Activated CD8-positive, alpha-beta T cell treated with anti-CD3 and anti-CD28 coated beads, Interleukin-2, amount 10 ng/mL, durations not matched to agents 7 days and 5 days (primary cell): Measurements from ENCODE around the gene NCKAP5. TPM values are rescaled to one million over a fixed set of nuclear protein-coding genes. Genes with fewer than 3 reads are reported as not detected.

Experiments used
- ATAC-seq: fragments of 150-1000 bp; cut with Tn5 transposase; one replicate; pipeline ENCODE4 v1.10.0; 2021; ENCODE audit warnings: moderate library complexity
- CTCF ChIA-PET: fragments of 350-600 bp; sonication (Branson Sonifier 250); formaldehyde crosslinking; loops from one replicate; lab custom pipeline; 2021; ENCODE audit warnings: antibody characterized with exemption; lab: Charles Lee
- POLR2A ChIA-PET: fragments of 350-600 bp; sonication (Branson Sonifier 250); formaldehyde crosslinking; loops from one replicate; lab custom pipeline; 2021; ENCODE audit warnings: antibody characterized with exemption; lab: Charles Lee
- DNase-seq: peaks from one replicate; pipeline ENCODE4 v3.0.0-alpha.2; 2020
- H3K27ac Mint-ChIP-seq: one replicate; pipeline ENCODE4 v1.8.0; 2021; ENCODE audit warnings: mild to moderate bottlenecking, mixed read lengths
- H3K27me3 Mint-ChIP-seq: one replicate; pipeline ENCODE4 v1.8.0; 2021; ENCODE audit warnings: low read depth, mixed read lengths
- H3K36me3 Mint-ChIP-seq: one replicate; pipeline ENCODE4 v1.8.0; 2021; ENCODE audit warnings: low read depth, mixed read lengths
- H3K4me1 Mint-ChIP-seq: one replicate; pipeline ENCODE4 v1.8.0; 2021; ENCODE audit warnings: low read depth, mixed read lengths
- H3K4me3 Mint-ChIP-seq: one replicate; pipeline ENCODE4 v1.8.0; 2021; ENCODE audit warnings: mild to moderate bottlenecking, mixed read lengths
- H3K9me3 Mint-ChIP-seq: one replicate; pipeline ENCODE4 v1.8.0; 2022; ENCODE audit warnings: mixed read lengths; ENCODE audit not compliant: insufficient read depth
- total RNA-seq, 2 experiments: library from RNA; stranded (reverse); gene quantifications; one replicate each; pipeline ENCODE4 v1.2.3, GENCODE V29; 2021

NCKAP5 gene
- total RNA-seq, 2 experiments from 2014 or later, result not detected

DNA sequence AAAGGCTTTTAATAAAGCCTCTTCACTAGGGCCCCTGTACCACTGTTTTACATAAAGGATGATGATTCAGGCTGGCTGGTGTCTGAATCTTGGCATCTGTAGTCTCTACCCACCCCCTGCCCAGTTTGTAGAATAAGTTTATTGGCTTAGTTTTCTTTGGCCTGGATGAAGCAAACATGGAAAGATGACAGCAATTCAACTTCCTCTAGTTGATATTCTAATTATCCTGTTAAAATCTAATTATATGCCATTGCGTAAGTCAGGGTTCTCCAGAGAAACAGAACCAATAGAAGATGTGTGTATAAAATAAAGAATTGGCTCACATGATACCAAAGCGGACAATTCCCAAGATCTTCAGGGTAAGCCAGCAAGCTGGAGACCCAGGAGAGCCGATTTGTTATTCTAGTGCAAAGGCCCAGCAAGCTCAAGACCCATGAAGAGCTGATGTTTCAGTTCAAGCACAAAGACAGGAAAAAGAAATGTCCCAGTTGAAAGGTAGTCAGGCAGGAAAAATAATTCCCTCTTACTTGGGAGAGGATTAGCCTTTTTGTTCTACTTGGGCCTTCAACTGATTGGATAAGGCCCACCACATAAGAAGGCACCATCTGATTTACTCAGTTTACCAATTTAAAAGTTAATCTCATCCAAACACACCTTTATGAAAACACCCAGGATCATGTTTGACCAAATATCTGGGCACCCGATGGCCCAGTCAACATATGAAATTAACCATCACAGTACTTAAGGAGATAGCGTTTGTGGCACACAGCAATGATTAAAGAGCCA is 815.6 kb downstream of the NCKAP5 start:
- Mint-ChIP-seq H3K4me3 (no peak overlapping the region), H3K27me3 (no peaks in the 10 kb centered on the region), H3K4me1 (no peaks in the 10 kb centered on the region), H3K27ac (no peak overlapping the region), H3K36me3 (no peaks in the 10 kb centered on the region), H3K9me3 (no peaks in the 10 kb centered on the region)
- DNase-seq (no peak), ATAC-seq (no peak)
- ChIA-PET POLR2A (no interaction called here), CTCF (no interaction called here)

DNA sequence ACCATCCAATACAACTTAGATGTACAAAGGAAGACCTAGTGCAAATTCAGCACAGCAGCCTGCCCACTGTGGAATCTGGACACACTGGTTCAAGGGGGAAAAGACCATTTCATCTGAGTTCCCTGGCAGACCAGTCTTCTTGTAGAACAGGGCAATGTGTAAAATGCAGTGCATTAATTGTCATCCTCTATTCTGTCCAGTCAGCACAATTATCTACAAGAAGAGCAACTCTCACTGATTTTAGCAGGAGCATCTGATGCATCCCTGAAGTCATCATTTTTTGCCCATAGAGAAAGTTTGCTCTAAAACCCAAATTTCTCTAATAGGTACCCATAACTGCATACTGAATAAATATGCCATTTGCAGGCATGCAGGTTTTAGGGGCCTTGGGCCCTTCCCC is 816.4 kb downstream of the NCKAP5 start:
- H3K27ac Mint-ChIP-seq, result no peak overlapping the region
- no peaks in the 10 kb centered on the region for H3K9me3 Mint-ChIP-seq
- H3K27me3 Mint-ChIP-seq, result no peaks in the 10 kb centered on the region
- no peak for ATAC-seq
- no peaks in the 10 kb centered on the region for H3K4me1 Mint-ChIP-seq
- ChIA-PET POLR2A (no interaction called here), CTCF (no interaction called here)
- no peak overlapping the region for H3K4me3 Mint-ChIP-seq
- no peak for DNase-seq
- no peaks in the 10 kb centered on the region for H3K36me3 Mint-ChIP-seq

DNA sequence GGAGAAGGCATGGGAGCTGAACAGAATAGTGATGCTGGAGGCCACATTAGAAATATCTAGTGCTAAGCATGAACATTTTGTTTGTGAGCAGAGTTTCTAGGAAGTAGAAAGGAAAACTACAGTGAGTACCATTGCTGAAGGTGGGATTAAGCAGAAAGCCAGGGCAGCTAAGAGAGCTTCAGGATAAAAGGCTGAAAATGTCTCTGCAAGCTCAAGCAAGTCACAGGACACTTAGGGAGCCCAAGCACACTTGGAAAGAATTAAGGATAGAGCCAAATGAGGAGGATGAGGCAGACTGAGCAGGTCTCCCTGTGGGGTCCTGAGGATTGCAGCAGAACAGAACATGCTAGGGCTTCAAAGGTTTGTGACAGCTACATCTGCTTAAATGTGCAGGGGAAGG is 817.7 kb downstream of the NCKAP5 start:
- Mint-ChIP-seq H3K9me3 (no peaks in the 10 kb centered on the region), H3K4me1 (no peaks in the 10 kb centered on the region), H3K4me3 (no peak overlapping the region), H3K27me3 (no peaks in the 10 kb centered on the region), H3K36me3 (no peaks in the 10 kb centered on the region), H3K27ac (no peak overlapping the region)
- DNase-seq (no peak), ATAC-seq (no peak)
- ChIA-PET POLR2A (no interaction called here), CTCF (no interaction called here)

DNA sequence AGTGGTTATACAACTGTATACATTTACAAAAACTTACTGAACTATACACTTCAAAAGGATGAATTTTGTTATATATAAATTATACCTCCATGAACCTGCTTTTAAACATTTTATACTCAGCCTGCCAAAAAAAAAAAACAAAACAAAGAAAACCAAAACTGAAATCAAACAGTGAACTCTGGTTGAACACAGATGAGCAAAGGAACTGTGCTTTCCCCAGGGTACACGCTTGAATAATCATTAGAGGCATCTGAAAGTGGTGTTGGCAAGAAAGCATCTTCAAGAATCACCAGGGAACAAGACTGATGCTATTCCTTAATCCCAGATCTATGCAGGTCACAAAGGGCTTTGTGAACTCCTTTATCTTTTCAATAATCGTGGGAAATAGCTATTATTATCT is 821.2 kb downstream of the NCKAP5 start:
- no peaks in the 10 kb centered on the region for H3K4me1 Mint-ChIP-seq
- H3K36me3 Mint-ChIP-seq, result no peaks in the 10 kb centered on the region
- no peaks in the 10 kb centered on the region for H3K27me3 Mint-ChIP-seq
- DNase-seq, result no peak
- H3K9me3 Mint-ChIP-seq, result no peaks in the 10 kb centered on the region
- ChIA-PET CTCF (no interaction called here), POLR2A (no interaction called here)
- H3K4me3 Mint-ChIP-seq, result no peak overlapping the region
- ATAC-seq, result no peak
- H3K27ac Mint-ChIP-seq, result no peak overlapping the region

DNA sequence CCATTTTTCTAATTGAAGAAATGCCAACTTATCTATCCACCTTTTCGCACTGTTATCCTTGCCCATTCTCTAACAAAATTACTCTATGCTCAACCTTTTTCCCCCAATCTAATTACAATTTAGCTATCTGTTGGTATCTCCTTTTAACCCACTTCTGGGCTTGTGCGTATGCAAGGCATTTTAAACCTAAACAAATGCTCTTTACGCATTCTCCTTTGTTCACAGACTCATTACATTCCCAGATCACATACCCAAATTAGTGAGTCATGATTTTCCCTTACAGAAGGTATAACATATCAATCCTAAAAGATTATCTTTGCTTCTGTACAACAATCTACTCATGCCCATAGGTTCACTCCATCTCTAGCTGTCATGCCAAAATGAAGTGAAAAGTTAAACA is 826.5 kb downstream of the NCKAP5 start:
- no peak for ATAC-seq
- H3K36me3 Mint-ChIP-seq, result no peaks in the 10 kb centered on the region
- POLR2A ChIA-PET, result no interaction called here
- no peak for DNase-seq
- H3K27me3 Mint-ChIP-seq, result no peaks in the 10 kb centered on the region
- no peak overlapping the region for H3K4me3 Mint-ChIP-seq
- CTCF ChIA-PET, result no interaction called here
- no peaks in the 10 kb centered on the region for H3K4me1 Mint-ChIP-seq
- no peak overlapping the region for H3K27ac Mint-ChIP-seq
- no peaks in the 10 kb centered on the region for H3K9me3 Mint-ChIP-seq

DNA sequence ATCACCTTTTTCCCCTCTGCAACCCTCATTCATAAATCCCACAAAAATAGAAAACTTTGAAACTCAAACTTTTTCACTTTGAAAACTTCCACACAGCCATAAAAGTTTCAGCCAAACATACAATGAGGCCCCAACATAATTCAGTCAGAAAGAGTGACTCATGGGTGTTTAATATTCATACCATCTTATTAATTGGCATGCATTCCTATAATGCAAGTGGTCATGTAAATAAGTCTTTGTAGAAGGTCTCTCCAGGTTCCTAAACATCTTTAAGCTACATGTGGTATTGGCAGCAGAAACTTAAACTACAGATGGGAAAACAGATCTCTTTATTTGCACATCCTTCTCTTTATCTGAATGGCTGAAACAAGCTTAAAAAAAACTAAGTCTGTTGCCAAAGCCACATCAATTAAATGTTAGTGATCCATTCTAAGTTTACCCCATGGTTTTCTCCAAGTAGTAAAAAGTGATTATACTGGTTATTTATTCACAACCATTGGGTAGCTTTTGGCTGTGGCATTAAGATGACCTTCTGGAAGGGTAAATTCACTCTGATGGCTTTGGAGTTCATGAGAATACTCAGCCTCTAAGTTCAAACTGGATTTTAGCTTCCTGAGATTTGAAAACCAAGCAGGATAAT is 828.1 kb downstream of the NCKAP5 start:
- DNase-seq (no peak), ATAC-seq (no peak)
- no peaks in the 10 kb centered on the region for H3K4me1 Mint-ChIP-seq
- ChIA-PET CTCF (no interaction called here), POLR2A (no interaction called here)
- no peak overlapping the region for H3K27ac Mint-ChIP-seq
- no peaks in the 10 kb centered on the region for H3K36me3 Mint-ChIP-seq
- H3K27me3 Mint-ChIP-seq, result no peaks in the 10 kb centered on the region
- H3K9me3 Mint-ChIP-seq, result no peaks in the 10 kb centered on the region
- H3K4me3 Mint-ChIP-seq, result no peak overlapping the region

DNA sequence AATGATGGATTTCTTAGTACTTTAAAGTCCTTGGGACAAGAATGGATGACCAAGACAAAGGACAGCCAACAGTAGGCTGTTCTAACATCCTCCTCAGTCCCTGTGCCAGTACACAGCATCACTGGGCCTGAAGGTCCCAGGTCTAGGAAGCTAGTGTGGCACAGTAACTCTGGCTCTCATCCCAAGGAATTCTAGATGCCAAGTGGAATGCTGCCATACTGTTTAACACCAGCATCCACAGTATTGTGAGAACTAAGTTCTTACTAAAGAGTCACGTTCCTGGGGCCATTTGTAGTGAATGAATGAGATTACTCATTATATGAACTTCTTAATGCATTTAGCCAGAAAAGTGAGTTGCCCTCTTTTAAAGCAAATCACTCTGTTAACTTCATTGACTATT is 830.0 kb downstream of the NCKAP5 start:
- DNase-seq, result no peak
- CTCF ChIA-PET, result no interaction called here

DNA sequence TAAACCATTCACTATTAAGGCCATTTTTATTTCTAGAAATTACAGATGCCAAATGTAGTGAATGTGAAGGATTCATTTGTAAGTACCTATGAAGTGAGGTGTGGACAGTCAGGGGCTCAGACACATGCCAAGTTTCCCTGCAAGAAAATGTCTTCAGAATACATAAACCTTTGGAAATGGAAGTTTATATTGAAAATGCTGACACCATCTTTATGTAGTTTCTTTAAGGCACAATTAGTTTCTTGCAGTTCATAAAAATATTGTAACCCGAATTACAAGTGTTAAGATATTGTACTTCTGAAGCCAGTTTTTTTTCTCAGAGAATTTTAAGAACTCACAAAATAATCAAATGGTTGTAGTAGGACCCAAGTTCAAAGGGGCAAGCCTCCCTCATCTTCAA is 832.2 kb downstream of the NCKAP5 start:
- Mint-ChIP-seq H3K9me3 (no peaks in the 10 kb centered on the region), H3K4me3 (no peak overlapping the region), H3K27me3 (no peaks in the 10 kb centered on the region), H3K4me1 (no peaks in the 10 kb centered on the region), H3K36me3 (no peaks in the 10 kb centered on the region), H3K27ac (no peak overlapping the region)
- no peak for ATAC-seq
- DNase-seq, result no peak
- ChIA-PET POLR2A (no interaction called here), CTCF (no interaction called here)

More for the DNA sequence above, 830.0 kb downstream of the NCKAP5 start:
- H3K27ac Mint-ChIP-seq, result no peak overlapping the region
- no peak for ATAC-seq
- H3K4me1 Mint-ChIP-seq, result no peaks in the 10 kb centered on the region
- POLR2A ChIA-PET, result no interaction called here
- H3K9me3 Mint-ChIP-seq, result no peaks in the 10 kb centered on the region
- H3K4me3 Mint-ChIP-seq, result no peak overlapping the region
- no peaks in the 10 kb centered on the region for H3K27me3 Mint-ChIP-seq
- H3K36me3 Mint-ChIP-seq, result no peaks in the 10 kb centered on the region

DNA sequence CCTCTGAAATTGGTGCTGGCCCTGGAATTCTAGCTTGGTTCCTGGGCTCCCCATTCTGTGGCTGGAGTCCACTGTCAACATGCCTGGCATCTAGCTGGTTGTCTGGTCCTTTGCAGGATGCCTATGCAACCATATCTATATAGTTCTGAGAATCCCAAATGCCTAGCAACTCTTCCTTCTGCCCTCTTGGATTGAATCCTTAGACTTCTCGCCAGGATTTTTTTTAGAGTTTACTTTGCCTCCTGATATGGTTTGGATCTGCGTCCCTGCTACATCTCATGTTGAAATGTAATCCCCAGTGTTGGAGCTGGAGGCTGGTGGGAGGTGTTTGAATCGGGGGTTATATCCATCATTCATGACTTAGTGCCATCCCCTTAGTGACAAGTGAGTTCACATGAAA is 833.3 kb downstream of the NCKAP5 start:
- ChIA-PET POLR2A (no interaction called here), CTCF (no interaction called here)
- Mint-ChIP-seq H3K27me3 (no peaks in the 10 kb centered on the region), H3K27ac (no peak overlapping the region), H3K4me1 (no peaks in the 10 kb centered on the region), H3K36me3 (no peaks in the 10 kb centered on the region), H3K9me3 (no peaks in the 10 kb centered on the region), H3K4me3 (no peak overlapping the region)
- DNase-seq (no peak), ATAC-seq (no peak)

DNA sequence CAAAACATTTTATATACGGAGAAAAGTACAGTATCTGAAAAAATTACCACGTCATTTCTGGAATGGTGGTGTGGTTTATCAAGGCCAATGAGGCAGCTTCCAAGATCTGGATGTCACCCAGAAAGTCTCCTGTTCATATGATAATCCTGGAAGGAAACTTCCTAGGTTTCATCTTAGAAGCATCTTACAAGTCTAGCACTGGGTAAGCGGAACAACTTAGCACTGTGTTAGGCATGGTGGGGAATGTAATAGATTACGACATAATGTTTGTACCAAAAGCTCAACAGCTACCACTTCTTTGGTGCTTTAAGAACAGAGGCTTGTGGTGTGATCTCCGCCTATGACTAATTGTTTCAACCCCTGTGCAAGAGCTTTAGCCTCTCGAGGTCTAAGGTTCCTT is 835.2 kb downstream of the NCKAP5 start:
- Mint-ChIP-seq H3K27me3 (no peaks in the 10 kb centered on the region), H3K36me3 (no peaks in the 10 kb centered on the region), H3K4me3 (no peak overlapping the region), H3K9me3 (no peaks in the 10 kb centered on the region), H3K27ac (no peak overlapping the region), H3K4me1 (no peaks in the 10 kb centered on the region)
- DNase-seq (no peak), ATAC-seq (no peak)
- ChIA-PET CTCF (no interaction called here), POLR2A (no interaction called here)

DNA sequence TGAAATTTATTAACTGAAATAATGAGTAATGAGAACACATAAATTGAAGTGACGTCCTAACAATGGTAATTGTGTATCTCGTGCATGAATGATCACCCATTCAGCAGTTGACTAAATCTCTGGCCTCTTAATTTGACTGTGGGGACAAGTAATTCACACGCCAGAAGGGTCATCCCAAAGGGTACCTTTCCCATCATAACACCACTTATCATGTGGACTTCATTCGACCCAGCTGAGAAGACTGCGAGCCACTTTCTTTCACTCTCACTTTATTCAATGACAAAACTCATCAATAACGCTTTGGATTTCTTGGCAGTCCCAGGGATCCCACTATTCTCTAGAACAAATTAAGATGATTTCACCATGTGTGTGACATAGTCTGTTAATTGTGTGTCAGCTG is 835.6 kb downstream of the NCKAP5 start:
- Mint-ChIP-seq H3K27me3 (no peaks in the 10 kb centered on the region), H3K36me3 (no peaks in the 10 kb centered on the region), H3K4me3 (no peak overlapping the region), H3K9me3 (no peaks in the 10 kb centered on the region), H3K4me1 (no peaks in the 10 kb centered on the region), H3K27ac (no peak overlapping the region)
- no peak for ATAC-seq
- CTCF ChIA-PET, result no interaction called here
- no peak for DNase-seq
- POLR2A ChIA-PET, result no interaction called here

DNA sequence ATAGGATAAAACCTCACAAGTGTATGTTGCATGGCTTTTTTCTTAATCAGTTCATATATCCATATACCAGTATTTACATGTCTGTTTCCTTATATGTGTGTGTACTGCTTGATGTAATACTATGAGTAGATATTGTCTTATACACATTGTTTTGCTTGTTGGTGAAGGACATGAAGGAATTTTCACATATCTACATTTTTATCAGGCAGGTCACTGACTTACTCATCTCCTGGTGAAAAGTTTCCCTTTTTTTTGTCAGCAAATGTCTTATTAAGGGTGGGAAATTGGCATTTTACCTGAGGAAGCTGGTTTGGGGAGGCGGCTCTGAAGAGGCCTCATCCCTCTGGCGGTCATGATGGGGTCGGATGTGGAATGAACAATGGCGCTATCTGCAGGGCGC is 836.8 kb downstream of the NCKAP5 start:
- no peak for DNase-seq
- no peak for ATAC-seq
- Mint-ChIP-seq H3K4me1 (no peaks in the 10 kb centered on the region), H3K4me3 (no peak overlapping the region), H3K27me3 (no peaks in the 10 kb centered on the region), H3K36me3 (no peaks in the 10 kb centered on the region), H3K9me3 (no peaks in the 10 kb centered on the region), H3K27ac (no peak overlapping the region)
- CTCF ChIA-PET, result no interaction called here
- POLR2A ChIA-PET, result no interaction called here
